NCI-H2171 treated with DMSO at 0.1 percent for 48 hours (cell line): ENCODE measurements around the gene PFKFB3.
A peak's percentile ranks its signal among the peaks of the same experiment; 100 is the strongest.
"Not testable (repeated sequence)": the region's sequence is repeated elsewhere in the genome, so short reads cannot be mapped to it uniquely, and the experiment has no call there.

Source experiments
- DNase-seq: peaks from one replicate; lab custom pipeline; 2025; lab: John Stamatoyannopoulos, UW

Gene PFKFB3

DNA sequence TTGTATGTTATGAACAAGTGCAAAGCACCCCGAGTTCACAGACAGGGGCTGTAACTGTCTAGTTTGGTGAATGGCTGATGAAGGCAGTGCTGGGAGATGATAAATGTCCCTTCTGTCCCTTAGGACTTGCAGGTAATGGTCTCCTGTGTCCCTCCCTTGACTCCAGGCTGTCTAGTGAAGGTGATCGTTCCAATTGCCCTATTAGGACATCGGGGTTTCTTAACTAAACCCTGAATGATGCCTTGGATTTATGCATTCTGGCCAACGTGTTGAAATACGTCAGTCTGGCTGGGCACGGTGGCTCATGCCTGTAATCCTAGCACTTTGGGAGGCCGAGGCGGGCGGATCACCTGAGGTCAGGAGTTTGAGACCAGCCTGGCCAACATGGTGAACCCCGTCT is 69.4 kb downstream of the PFKFB3 start:
- DNase-seq: no peak

DNA sequence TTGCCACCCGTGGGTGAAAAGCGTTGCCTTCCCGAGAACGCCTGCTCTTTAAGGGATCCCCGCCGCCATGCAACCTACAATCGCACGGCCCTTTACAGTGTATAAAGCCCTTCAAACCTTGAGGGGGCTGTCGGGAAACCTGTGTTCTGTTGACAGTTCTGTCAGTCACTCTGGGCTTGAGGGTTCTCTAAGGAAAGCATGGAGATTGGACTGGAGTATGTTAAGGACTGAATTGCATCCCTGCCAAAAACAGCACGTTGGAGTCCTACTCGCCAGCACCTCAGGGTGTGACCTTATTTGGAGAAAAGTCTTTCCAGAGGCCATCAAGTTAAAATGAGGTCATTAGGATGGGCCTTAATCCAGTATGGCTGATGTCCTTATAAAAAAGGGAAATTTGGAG is 70.6 kb downstream of the PFKFB3 start:
- no peak for DNase-seq

DNA sequence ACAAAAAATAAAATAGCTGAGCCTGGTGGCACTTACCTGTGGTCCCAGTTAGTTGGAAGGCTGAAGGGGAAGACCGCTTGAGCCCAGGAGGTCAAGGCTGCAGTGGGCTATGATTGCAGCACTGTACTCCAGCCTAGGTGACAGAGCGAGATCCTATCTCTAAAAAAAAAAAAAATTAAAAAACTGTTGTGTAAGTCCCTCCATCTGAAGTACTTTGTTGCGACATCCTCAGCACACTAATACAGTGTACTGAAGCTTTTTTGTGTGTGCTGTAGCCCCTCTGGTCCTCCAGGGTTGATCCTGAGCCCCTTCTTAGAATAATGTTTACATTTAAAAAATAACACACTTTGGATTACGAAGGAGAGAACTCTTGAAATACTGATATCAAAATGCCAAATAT is 71.3 kb downstream of the PFKFB3 start:
- DNase-seq: no peak

DNA sequence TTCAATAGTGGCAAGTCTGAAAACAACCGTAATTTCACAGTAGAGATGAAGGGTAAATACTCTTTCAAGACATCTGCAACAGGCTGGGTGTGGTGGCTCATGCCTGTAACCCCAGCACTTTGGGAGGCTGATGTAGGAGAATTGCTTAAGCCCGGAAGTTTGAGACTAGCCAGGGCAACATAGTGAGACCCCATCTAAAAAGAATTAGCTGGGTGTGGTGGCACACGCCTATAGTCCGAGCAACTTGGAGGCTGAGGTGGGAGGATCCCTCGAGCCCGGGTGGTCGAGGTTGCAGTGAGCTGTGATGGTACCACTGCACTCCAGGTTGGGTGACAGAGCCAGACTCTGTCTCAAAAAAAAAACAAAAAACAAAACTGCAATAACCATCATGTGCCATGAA is 71.8 kb downstream of the PFKFB3 start:
- DNase-seq: no peak

DNA sequence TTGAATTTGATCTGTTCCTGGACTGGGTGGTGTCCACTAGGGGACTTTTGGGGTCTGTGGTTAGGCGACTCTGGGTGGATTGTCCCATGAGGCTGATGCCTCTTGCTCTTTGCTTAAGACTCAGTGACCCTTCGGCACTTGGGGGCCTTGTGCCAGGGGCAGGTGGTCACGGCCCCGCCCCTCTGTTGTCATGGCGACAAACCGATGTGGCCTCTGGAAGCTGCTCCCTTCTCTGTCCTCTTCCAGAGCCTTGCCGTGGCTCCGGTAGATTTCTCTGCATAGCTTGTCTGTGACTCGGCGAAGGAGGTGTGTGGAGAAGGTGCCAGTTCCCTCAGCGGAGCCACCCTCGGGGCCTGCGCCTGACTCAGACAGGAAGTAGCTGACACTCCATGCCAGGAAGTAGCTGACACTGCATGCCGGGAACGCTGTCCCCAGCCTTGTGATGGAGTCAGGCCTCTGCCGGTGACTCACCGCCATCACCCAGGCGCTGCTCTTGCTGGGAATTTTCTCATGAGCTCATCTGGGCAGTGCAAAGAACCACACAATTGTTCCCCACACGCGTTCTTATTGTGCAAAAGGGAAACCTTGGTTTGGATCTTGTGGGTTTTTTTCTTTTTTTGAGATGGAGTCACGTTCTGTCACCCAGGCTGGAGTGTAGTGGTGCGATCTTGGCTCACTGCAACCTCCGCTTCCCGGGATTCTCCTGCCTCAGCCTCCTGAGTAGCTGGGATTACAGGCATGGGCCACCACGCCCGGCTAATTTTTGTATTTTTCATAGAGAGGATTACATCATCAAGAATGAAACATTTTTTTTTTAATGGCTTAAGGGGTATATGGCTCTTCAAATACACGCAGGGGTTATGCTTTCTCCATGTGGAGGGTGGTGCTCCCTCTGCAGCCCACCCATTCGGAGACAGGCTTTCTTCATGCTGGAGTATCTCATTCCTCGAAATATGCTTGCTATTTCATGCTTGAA is 72.6 kb downstream of the PFKFB3 start:
- DNase-seq: peak; percentile 55

DNA sequence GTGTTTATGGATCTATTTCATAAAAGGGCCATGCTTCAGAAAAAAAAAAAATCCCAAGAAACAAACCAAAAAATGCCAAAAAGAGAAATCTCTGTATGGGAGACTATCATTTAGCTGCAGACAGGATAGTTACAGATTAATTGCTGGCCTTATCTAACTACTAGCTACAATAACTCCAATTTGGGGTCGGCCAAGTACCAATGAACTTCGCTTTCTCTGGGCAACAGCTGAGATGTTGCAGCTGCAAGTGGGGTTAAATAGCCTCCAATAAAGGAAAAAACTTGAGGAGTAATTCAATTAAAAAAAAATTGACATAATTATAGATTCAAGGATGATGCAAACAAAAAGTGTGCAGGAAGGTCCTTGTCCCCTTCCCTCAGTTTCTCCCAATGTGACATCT is 73.6 kb downstream of the PFKFB3 start:
- no peak for DNase-seq

DNA sequence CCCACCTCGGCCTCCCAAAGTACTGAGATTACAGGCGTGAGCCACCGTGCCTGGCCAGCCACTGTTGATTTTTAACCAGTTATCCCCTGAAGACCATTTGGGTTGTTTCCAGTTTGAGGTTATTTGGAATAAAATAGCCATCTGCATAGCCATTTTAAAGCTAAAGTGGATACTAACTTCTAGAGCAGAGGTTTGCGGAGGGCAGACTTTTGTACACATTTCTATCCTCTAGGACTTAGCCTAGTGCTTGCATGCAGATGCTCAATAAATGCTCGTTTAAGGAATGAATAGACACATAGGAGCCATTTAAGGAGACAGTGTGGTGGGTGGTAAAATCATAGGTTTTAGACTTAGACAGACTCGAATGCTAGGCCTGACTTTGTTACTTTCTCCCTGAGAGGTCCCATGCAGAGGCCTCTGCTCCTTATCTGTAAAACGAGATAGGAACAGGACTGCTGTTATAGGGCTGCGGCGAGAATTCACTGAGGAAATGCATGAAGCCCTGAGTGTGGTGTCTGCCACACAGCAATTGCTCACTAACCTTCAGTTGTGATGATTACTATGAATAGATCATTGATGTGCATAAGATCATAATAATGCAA is 75.9 kb downstream of the PFKFB3 start:
- DNase-seq: no peak

DNA sequence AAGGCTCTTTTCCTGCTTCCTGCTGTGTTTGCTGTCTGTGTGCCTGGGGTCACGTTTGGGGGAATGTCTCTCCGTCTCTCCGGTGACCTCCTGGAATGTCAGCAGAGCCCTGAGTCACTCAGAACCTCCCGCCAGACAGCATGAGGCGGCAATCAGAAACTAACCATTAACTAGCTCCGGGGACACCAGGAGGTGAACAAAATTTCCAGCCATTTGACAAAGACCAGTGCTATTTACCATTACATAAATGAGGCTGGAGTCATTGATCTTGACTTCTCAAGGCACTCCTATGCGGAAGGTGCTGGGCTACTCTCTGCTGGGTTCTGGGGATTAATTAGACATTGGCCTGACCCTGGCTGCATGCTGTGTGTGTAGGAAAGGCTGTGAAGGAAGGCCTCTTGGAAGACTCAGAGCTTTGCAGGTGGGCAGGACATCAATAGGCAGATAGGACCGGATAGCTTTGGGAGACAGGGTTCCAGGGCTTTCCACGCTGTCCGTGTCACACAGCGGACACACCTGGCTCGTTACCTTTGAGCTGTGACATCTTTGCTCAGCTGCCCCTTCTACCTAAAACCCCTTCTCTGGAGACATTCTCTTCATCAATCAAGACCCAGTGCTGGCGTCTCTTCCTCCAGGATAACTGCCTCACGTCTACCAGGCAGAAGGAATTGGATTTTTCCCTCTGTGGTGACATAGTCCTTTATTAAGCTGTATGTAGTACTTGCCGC is 77.0 kb downstream of the PFKFB3 start:
- DNase-seq: no peak

DNA sequence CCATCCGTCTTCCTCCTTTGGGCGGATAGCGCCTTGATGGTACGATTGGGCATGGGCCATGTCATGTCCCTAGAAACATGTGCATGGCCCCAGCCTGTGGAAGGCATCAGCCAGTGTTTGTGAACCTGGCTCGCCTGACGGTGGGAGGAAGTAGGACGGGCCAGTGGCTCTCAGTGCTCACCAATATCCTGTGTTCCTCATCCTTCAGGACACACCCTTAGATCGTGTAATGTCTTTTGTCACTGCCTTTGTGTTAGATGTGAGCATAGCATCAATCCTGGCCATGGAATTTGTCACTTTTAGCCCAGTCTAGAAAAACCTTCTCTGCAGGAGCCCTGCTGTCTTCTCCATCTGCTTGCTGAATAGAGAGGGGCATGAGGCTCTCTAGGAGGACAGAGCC is 77.6 kb downstream of the PFKFB3 start:
- no peak for DNase-seq

DNA sequence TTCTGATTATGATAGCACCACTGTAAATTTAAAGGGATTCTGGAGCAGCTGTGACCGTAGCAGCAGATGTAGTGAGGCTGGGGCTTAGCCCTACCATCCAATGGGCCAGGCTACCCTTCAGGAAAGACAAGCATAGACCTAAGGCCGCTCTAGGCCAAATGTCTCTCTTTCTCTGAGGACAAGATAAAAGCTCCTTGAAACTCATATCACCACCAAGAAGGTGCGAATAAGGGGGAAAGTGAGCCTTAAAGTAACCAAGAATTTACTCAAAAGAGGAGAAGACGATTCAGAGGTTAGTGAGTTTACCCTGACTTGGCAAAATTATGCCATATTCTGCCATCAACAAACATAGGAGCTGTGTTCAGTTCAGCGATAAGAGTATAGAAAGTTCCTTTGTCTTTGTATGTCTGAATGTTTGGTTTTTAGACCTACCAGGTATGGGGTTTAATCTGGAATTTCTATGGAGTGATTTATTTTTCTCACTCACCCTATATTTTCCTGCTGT is 79.8 kb downstream of the PFKFB3 start:
- DNase-seq: no peak

DNA sequence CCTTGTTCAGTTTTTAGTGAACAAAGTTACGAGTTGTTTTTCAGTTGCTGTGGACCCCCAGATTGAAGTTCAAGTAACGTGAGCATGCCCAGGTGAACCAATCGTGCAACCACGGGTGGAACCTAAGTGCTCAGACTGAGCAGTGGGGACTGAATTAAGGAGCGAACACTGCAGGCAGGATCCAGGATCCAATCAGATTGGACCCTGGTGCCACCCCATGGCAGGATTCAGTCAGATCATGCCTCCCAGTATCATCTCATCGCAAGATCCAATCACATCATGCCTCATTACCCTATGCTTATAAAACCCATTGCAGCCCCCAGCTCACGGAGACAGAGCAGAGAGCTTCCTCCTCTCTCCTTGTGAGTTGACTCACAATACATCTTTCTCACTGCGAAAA is 80.9 kb downstream of the PFKFB3 start:
- DNase-seq: peak; percentile 5

DNA sequence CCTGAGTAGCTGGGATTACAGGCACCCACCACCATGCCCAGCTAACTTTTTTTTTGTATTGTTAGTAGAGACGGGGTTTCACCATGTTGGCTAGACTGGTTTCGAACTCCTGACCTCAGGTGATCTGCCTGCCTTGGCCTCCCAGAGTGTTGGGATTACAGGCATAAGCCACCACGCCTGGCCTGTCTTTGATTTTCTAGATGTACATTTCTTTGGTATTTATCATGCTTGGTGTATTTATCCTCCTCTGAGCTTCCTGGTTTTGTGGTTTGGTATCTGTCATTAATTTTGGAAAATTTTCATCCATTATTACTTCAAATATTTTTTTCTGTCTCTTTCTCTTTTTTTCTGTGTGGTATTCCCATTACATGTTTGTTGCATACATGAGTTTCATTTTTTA is 87.9 kb downstream of the PFKFB3 start:
- not testable (repeated sequence) for DNase-seq

DNA sequence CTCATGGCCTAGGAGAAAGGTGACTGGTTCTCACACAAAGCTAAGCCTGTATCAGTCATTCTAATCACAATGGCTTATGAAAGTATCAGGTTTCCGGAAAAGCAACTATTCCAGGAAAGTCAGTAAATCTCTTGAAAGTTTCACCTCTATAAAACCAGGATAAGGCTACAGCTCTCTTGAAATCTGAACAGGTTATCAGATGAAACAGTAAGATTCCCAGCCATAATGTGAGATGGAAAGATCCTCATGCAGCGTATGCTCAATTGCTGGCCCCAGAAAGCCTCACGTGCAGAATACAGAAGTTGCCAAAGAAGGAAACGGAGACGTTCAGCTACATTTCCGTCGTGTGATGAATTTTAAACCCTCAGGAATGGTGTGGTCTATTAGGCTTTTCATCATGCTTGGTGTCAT is 90.0 kb downstream of the PFKFB3 start:
- no peak for DNase-seq

DNA sequence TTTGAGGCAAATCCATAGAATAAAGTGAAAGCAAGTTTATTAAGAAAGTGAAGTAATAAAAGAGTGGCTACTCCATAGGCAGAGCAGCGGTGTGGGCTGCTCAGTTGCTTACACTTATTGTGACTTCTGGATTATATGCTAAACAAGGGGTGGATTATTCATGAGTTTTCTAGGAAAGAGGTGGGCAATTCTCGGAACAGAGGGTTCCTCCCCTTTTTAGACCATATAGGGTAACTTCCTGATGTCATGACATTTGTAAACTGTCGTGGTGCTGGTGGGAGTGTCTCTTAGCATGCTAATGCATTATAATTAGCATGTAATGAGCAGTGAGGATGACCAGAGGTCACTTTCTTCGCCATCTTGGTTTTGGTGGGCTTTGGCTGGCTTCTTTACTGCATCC is 93.7 kb downstream of the PFKFB3 start:
- DNase-seq: not testable (repeated sequence)

DNA sequence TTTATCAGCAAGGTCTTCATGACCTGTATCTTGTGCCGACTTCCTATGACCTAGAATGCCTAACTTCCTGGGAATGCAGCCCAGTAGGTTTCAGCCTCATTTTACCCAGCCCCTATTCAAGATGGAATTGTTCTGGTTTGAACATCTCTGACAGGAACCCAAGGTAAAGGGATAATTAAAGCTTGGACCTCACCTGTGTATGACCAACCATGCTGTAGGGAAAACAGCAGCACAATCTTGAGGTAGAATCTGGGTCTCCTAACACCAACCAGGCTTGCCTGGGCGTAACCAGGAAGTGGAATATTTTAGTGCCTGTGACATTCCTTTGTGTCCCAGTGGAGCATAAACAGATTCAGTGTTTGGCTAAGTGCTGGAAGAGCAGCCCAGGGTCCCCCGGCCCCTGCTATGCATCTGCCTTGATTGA is 94.1 kb downstream of the PFKFB3 start:
- DNase-seq: no peak

DNA sequence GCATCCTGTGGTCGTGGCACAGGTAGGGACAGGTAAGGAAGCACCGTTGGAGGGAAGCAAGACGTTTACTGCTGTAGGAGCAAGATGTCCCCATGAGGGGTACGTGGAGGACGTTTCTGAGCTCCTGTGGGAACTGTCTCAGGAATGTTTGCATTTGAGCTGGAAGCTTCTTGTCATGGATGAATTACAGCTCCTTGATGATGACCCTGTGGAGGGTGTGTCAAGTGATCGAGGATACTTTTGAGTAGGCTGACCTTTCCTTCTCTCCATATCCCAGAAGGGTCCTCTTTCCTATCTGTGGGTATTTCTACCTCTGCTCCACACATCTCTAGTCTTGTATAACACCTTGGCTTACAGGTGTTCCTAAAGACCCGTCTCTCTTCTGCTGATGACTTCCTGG is 94.8 kb downstream of the PFKFB3 start:
- DNase-seq: no peak

DNA sequence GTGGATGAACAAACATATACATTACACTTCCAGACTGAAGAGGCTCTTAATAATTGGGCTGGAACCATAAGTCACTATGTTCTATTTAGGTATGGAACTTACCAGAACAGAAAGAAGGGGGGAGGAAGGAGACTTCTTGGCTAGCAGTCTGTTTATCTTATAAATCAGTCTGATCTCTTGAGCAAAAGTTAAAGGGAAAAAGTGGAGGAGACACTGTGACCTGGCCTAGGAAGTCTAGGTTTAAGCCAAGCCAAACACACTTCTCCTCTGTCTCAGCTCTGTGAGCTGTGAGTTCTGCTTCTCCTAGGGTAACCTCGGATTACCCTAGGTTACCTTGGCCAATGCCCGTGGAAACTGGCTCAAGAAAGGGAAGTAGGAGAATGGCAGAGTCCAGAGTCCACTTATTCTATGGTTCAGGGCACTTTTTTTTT is 95.2 kb downstream of the PFKFB3 start:
- no peak for DNase-seq

DNA sequence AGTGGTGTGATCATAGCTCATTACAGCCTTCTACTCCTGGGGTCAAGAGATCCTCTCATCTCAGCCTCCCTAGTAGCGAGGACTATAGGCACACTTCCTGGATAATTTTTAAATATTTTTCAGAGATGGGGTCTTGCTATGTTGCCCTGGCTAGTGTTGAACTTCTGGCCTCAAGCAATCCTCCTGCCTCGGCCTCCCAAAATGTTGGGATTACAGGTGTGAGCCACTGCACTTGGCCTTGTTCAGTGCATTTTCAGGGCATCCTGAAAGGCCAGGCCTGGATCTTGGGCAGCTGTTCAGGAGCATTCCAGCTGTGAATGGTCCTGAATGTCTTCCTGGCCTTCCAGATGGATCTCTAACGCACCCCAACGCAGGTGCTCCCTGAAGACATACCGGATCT is 95.7 kb downstream of the PFKFB3 start:
- no peak for DNase-seq

DNA sequence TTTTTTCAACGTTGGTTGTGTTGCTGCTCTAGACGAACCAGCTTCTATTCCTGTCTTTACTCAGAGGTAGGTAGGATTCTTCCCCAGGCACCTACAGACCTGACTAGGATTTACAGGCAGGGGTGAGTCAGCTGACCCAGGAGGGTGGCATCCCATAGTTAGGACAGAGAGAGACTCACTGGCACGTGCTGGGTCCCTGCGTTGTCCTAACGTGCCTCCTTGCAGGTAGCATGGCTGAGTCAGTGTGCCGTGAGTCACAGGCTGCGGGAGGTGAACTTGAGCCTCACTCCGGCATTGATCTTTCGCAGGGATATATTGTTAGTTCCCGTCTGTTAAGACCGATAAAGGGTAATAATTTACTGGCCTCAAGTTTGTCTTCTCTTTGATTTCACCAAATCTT is 96.5 kb downstream of the PFKFB3 start:
- DNase-seq: no peak

DNA sequence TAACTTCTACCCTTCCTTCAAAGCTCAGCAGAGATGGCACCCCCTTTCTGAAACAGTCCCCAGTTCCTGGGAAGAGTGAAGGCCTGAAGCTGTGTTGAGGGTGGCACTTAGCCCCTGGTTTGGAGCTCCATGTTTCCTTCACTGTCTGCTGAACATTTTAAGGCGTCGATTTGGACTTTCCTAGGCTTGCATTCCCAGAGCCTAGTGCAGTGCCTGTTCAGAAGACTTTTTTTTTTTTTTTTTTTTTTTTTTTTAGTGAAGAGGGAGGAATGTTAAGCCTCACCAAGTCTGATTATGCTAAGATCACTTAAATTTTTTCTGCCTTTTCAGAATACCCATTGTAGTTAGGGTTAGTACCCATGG is 97.0 kb downstream of the PFKFB3 start:
- no peak for DNase-seq

DNA sequence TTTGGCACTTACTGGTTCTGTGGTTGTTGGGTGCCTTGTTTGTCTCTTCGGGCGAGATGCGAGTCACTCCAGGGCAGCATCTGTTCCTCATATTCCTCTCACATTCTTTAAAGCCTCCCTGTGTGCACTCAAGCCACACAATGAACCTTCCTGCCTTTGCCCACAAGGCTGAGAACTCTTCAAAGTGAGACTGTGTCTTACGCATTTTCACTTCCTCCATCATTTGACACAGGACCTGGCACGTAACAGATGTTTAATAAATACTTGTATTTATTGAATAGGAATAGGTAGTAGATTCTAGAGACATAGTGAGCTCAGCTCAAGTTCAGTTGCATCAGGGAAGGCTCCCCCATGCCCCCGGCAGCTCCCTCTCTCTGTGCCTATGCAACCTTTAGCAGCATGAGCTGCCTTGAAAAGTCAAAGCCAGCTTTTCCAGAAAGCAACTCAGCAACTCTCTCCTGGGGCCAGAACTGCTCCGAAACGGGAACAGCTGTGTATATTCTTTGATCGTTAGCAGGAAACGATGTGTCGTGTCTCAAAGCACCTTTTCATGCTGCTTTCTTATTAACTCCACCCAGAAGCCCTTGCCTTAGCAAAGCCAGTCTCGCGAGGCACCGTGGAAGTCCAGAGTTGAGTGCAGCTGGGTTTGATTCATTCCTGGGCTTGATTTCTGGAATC is 97.5 kb downstream of the PFKFB3 start:
- no peak for DNase-seq
